Epithelial cell of proximal tubule (primary cell): ENCODE data around the gene CDK18. TPM values are rescaled to one million over a fixed set of nuclear protein-coding genes. Genes with fewer than 3 reads are reported as not detected.
A peak's percentile ranks its signal among the peaks of the same experiment; 100 is the strongest.

ENCODE experiments used
- DNase-seq: peaks from one replicate; pipeline ENCODE4 v3.0.0-alpha.2; 2011; ENCODE audit warnings: low read depth
- H3K4me3 ChIP-seq: 2 replicates; pipeline ENCODE4 v1.5.1; 2011; ENCODE audit warnings: low read depth, mild to moderate bottlenecking, low read length
- total RNA-seq: library from RNA; depleted of rRNA; stranded (reverse); fragments of >200 nt; gene quantifications from 2 replicates; pipeline ENCODE4 v1.2.3, GENCODE V29; 2015
- TF ChIP-seq, protein P1 (sequence below): conservative IDR thresholded peaks from 2 replicates; pipeline ENCODE4 v1.5.1; 2012; ENCODE audit warnings: low read depth, mild to moderate bottlenecking, low read length

The CDK18 gene
- total RNA-seq, 1 donor from 2014 or later, result 17.3 TPM

GRCh38 chr1:205523891-205524793 is 19.7 kb downstream of the CDK18 start:
- H3K4me3 ChIP-seq, result no peak overlapping the region
- no peak for DNase-seq
- TF ChIP-seq, protein P1, sequence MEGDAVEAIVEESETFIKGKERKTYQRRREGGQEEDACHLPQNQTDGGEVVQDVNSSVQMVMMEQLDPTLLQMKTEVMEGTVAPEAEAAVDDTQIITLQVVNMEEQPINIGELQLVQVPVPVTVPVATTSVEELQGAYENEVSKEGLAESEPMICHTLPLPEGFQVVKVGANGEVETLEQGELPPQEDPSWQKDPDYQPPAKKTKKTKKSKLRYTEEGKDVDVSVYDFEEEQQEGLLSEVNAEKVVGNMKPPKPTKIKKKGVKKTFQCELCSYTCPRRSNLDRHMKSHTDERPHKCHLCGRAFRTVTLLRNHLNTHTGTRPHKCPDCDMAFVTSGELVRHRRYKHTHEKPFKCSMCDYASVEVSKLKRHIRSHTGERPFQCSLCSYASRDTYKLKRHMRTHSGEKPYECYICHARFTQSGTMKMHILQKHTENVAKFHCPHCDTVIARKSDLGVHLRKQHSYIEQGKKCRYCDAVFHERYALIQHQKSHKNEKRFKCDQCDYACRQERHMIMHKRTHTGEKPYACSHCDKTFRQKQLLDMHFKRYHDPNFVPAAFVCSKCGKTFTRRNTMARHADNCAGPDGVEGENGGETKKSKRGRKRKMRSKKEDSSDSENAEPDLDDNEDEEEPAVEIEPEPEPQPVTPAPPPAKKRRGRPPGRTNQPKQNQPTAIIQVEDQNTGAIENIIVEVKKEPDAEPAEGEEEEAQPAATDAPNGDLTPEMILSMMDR, result peak; percentile 84

DNA sequence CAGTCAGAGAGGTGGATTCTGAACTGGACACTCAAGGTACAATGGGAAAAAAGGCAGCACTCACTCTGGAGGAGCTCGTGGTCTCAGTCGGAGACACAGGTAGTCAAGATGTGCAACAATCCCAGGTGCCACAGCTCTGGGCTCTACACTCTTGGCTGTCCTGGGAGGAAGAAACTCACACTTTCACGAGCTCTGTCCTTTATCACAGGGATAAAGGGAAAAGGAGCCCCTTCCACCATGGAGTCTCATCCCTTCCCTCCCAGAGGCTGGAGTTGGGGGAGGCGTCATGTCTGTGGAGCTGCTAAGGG is 20.3 kb downstream of the CDK18 start:
- DNase-seq, result no peak
- H3K4me3 ChIP-seq, result no peak overlapping the region
- TF ChIP-seq, protein P1, result no peak

GRCh38 chr1:205525495-205526285 is 21.2 kb downstream of the CDK18 start:
- DNase-seq, result no peak
- TF ChIP-seq, protein P1, result no peak
- H3K4me3 ChIP-seq, result no peak overlapping the region

DNA sequence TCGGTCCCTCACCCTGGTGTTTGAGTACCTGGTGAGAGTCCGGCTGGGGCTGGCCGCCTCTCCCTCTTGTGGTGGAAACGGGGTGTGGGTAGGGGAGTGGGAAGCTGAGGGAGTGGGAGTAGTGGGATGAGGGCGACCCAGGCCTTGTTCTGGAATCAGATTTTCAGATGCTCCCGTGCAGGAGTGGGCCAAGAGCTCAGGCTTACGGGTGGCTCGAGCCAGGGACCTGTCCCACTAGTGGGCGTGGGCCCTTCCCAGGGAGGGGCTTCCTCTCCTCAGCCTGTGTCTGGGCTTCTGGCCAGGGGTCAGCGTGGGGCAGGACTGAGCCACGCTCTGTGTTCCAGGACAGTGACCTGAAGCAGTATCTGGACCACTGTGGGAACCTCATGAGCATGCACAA is 22.0 kb downstream of the CDK18 start:
- TF ChIP-seq, protein P1, result no peak
- DNase-seq, result no peak
- no peak overlapping the region for H3K4me3 ChIP-seq

DNA sequence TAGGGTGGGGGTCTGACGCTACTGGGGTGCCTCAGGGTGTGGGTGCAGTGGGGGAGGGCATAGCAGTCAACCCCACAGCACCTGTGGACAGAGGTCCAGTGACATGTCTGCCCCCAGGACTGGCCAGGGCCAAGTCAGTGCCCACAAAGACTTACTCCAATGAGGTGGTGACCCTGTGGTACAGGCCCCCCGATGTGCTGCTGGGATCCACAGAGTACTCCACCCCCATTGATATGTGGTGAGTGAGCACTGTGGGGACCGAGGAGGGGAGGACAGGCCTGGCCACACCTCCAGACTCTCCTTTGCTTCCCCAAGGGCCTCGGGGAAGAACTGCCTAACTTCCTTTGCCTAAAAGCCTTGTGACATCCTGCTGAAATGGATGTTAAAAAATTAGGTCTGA is 23.5 kb downstream of the CDK18 start:
- H3K4me3 ChIP-seq, result no peak overlapping the region
- TF ChIP-seq, protein P1, result no peak
- no peak for DNase-seq

- TF ChIP-seq, protein P1, result no peak
- no peak overlapping the region for H3K4me3 ChIP-seq
- no peak for DNase-seq
Observed at GRCh38 chr1:205528446-205528886, 24.0 kb downstream of the CDK18 start.
